Immature natural killer cell (primary cell): Measurements from ENCODE around the gene LRRC56. TPM values are rescaled to one million over a fixed set of nuclear protein-coding genes. Genes with fewer than 3 reads are reported as not detected.

Experiments
- DNase-seq, 3 donors: peaks; one replicate each; pipeline ENCODE4 v3.0.0; 2022; ENCODE audit warnings: mixed read lengths in 1 of 3
- H3K27ac Mint-ChIP-seq, 6 donors: one replicate each; pipeline ENCODE4 v1.8.0; 2020; ENCODE audit warnings: mixed read lengths in 6 of 6, mild to moderate bottlenecking in 5 of 6, inconsistent platforms in 4 of 6, moderate library complexity in 3 of 6
- H3K27me3 Mint-ChIP-seq, 3 donors: one replicate each; pipeline ENCODE4 v1.8.0; 2020 to 2021; ENCODE audit warnings: low read depth in 3 of 3, mild to moderate bottlenecking in 3 of 3, mixed read lengths in 3 of 3, moderate library complexity in 3 of 3, inconsistent platforms in 1 of 3
- H3K36me3 Mint-ChIP-seq, 3 donors: one replicate each; pipeline ENCODE4 v1.8.0; 2020; ENCODE audit warnings: mixed read lengths in 3 of 3, inconsistent platforms in 2 of 3, mild to moderate bottlenecking in 2 of 3
- H3K4me1 Mint-ChIP-seq, 2 donors: one replicate each; pipeline ENCODE4 v1.8.0; 2020; ENCODE audit warnings: inconsistent platforms in 2 of 2, mild to moderate bottlenecking in 2 of 2, mixed read lengths in 2 of 2, moderate library complexity in 1 of 2
- H3K4me3 Mint-ChIP-seq, 5 donors: one replicate each; pipeline ENCODE4 v1.8.0; 2020; ENCODE audit warnings: mild to moderate bottlenecking in 5 of 5, mixed read lengths in 5 of 5, inconsistent platforms in 3 of 5, moderate library complexity in 3 of 5
- H3K9me3 Mint-ChIP-seq, 6 donors: one replicate each; pipeline ENCODE4 v1.8.0; 2020; ENCODE audit warnings: mild to moderate bottlenecking in 6 of 6, mixed read lengths in 6 of 6, inconsistent platforms in 4 of 6, moderate library complexity in 3 of 6
- polyA plus RNA-seq, 3 donors: library from polyadenylated mRNA; unstranded; fragments of 300-500 nt; fragmentation: Illumina TruSeq; gene quantifications; one replicate each; pipeline ENCODE4 v1.2.3, GENCODE V29; 2021

Gene LRRC56
- polyA plus RNA-seq, 3 donors from 2014 or later, result 0.27 to 0.89 TPM; not detected in 1

DNA sequence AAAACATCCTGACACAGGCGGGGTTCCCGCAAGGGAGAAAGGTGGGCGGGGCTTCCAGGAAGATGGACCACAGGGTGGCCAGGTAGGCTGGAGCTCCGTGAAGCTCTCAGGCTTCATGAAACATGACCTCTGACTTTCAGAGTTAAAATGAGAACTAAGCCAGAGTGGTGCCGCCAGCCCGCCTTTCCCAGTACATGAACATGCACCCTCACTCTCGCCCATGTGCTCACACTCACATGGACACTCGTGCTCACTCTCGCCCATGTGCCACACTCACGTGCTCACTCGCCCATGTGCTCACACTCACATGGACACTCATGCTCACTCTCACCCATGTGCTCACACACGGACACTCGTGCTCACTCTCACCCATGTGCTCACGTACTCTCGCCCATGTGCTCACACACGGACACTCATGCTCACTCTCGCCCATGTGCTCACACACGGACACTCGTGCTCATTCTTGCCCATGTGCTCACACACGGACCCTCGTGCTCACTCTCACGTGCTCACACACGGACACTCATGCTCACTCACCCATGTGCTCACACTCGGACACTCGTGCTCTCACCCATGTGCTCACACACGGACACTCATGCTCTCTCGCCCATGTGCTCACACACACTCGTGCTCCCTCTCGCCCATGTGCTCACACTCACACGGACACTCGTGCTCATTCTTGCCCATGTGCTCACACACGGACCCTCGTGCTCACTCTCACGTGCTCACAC lies 40.3 kb upstream of the LRRC56 start:
- H3K36me3 Mint-ChIP-seq, result peaks cover 12 to 20% (median 14%) of the 10 kb centered on the region in 3 donors
- H3K9me3 Mint-ChIP-seq, result peaks cover 0 to 2% (median 0%) of the 10 kb centered on the region in 6 donors
- H3K4me1 Mint-ChIP-seq, result no peaks in the 10 kb centered on the region
- peak overlapping the region in 5 of 6 donors; percentile 52 to 81 (median 66) for H3K27ac Mint-ChIP-seq
- no peak overlapping the region for H3K4me3 Mint-ChIP-seq
- H3K27me3 Mint-ChIP-seq, result peaks cover 5 to 13% (median 10%) of the 10 kb centered on the region in 3 donors
- no peak for DNase-seq

DNA sequence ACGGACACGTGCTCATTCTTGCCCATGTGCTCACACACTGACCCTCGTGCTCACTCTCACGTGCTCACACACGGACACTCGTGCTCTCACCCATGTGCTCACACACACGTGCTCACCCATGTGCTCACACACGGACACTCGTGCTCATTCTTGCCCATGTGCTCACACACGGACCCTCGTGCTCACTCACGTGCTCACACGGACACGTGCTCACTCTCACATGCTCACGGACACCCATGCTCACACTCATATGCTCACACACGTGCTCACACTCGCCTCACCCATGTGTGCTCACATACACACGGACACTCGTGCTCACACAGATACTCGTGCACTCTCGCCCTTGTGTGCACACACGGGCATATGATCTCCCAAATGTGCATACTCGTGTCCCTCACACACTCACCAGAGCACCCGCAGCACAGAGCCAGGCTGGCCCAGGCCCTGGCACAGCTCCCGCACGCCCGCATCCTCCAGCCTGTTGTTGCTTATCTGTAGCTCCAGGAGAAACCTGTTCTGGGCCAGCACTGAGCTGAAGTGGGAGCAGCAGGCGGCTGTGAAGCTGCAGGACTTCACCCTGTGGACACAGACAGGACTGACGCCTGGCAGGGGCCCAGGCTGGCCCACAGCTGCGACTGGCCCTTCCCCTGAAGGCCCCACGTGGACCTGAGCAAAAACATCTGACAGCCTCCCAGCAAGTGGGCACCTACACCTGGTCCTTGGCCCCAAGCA lies 39.6 kb upstream of the LRRC56 start:
- Mint-ChIP-seq H3K9me3 (peaks cover 0 to 2% (median 0%) of the 10 kb centered on the region in 6 donors), H3K27ac (peak overlapping the region in 4 of 6 donors; percentile 57 to 81 (median 68)), H3K27me3 (peaks cover 5 to 13% (median 10%) of the 10 kb centered on the region in 3 donors), H3K4me3 (no peak overlapping the region), H3K36me3 (peaks cover 12 to 20% (median 14%) of the 10 kb centered on the region in 3 donors), H3K4me1 (no peaks in the 10 kb centered on the region)
- DNase-seq, result no peak

DNA sequence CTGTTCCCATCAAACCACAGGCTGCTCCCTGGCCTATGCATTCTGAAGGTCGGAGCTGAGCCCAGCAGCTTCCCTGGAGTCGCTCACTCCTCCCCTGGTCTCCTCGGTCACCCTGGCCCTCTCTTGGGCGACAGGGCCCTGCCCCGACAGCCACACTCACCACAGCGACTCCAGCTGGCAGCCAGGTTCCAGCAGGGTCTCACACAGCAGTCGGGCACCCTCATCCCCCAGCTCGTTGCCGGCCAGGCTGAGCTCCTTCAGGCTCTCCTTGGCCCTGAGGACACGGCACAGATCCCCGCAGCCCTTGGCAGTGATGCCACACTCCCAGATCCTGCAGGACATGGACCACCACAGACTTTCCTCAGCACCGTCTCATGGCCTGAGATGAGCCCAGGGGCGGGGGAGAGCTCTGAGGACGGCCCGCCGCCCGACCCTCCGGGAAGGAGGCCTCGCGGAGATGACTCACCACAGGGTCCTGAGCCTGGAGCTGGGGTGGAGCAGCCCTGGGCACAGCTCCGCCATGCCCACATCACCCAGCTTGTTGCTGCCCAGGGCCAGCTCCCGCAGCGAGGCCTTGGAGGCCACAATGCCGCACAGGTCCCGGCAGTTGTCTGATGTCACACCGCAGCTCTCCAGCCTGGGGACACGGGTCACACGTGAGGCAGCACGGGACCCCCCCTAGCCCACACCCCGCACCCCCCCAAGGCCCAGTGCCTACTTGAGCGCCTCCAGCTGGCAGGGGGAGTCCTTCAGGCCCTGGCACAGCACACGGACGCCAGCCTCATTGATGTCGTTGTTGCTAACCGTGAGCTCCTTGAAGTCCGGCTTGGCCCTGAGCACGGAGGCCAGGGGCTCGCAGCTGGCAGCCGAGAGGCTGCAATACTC lies 38.8 kb upstream of the LRRC56 start:
- H3K27ac Mint-ChIP-seq, result no peak overlapping the region
- no peak for DNase-seq
- no peak overlapping the region for H3K4me3 Mint-ChIP-seq
- H3K4me1 Mint-ChIP-seq, result no peaks in the 10 kb centered on the region
- peaks cover 12 to 20% (median 14%) of the 10 kb centered on the region in 3 donors for H3K36me3 Mint-ChIP-seq
- peaks cover 0 to 2% (median 0%) of the 10 kb centered on the region in 6 donors for H3K9me3 Mint-ChIP-seq
- peaks cover 5 to 13% (median 12%) of the 10 kb centered on the region in 3 donors for H3K27me3 Mint-ChIP-seq

GRCh38 chr11:499201-500076 lies 37.9 kb upstream of the LRRC56 start:
- peaks cover 0 to 1% of the 10 kb centered on the region in 2 donors for H3K4me1 Mint-ChIP-seq
- no peak for DNase-seq
- H3K36me3 Mint-ChIP-seq, result peaks cover 12 to 20% (median 14%) of the 10 kb centered on the region in 3 donors
- H3K9me3 Mint-ChIP-seq, result peaks cover 0 to 2% (median 0%) of the 10 kb centered on the region in 6 donors
- H3K27ac Mint-ChIP-seq, result no peak overlapping the region
- peaks cover 5 to 13% (median 10%) of the 10 kb centered on the region in 3 donors for H3K27me3 Mint-ChIP-seq
- no peak overlapping the region for H3K4me3 Mint-ChIP-seq

GRCh38 chr11:501001-501682 lies 36.2 kb upstream of the LRRC56 start:
- H3K4me3 Mint-ChIP-seq, result no peak overlapping the region
- DNase-seq, result no peak
- peak overlapping the region in 1 of 6 donors; percentile 50 for H3K27ac Mint-ChIP-seq
- H3K36me3 Mint-ChIP-seq, result peaks cover 8 to 12% (median 10%) of the 10 kb centered on the region in 3 donors
- H3K9me3 Mint-ChIP-seq, result peaks cover 0 to 2% (median 0%) of the 10 kb centered on the region in 6 donors
- peaks cover 7 to 16% (median 9%) of the 10 kb centered on the region in 3 donors for H3K27me3 Mint-ChIP-seq
- H3K4me1 Mint-ChIP-seq, result peaks cover 13 to 16% of the 10 kb centered on the region in 2 donors

GRCh38 chr11:501683-502287 lies 35.5 kb upstream of the LRRC56 start:
- Mint-ChIP-seq H3K27ac (peak overlapping the region in 2 of 6 donors; percentile 46 to 49), H3K9me3 (no peaks in the 10 kb centered on the region), H3K36me3 (peaks cover 8 to 12% (median 10%) of the 10 kb centered on the region in 3 donors), H3K27me3 (peaks cover 8 to 22% (median 13%) of the 10 kb centered on the region in 3 donors), H3K4me3 (no peak overlapping the region), H3K4me1 (peaks cover 19% of the 10 kb centered on the region in 2 donors)
- DNase-seq, result no peak

- Mint-ChIP-seq H3K27me3 (peaks cover 8 to 18% (median 8%) of the 10 kb centered on the region in 3 donors), H3K4me1 (peaks cover 19% of the 10 kb centered on the region in 2 donors), H3K9me3 (no peaks in the 10 kb centered on the region), H3K27ac (no peak overlapping the region), H3K4me3 (no peak overlapping the region), H3K36me3 (peaks cover 2 to 4% (median 3%) of the 10 kb centered on the region in 3 donors)
- DNase-seq, result no peak
These were observed 34.8 kb upstream of the LRRC56 start for GRCh38 chr11:502288-503178.

DNA sequence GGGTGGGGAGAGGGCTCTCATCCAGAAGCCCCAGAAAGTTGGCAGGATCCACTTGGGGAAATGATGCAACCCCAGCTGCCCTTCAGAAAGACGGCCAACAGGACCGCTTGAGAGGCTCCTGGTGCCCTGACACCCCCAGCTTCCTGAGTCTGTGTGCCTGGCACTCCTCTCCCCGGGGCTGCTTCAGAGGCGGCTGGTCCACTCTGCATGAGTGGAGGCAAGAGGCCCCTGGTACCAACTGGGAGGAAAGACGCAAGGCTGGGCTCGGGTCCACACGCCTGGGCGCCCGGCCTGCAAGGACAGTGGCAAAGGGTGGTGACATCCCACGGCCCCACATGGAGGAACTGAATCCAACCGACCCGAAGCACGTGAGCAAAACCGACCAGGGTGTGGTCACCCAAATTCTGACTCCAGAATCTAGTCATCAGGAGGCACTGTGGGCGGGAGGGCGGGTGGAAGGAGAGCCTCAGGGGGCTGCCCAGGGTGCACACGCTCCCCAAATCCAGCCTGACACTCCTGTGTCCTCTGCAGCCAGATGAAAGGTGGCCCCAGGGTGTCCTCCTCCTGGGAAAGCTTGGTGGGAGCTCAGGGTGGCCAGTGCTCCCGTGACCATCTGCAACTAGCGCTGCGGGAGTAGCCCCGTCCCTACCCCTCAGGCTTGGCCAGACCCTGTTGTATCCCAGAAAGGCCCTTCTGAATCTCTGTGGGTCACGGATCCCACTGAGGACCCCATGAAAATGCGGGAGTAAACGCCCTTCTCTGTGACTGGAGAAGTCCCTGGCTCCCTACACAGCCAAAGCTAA lies 33.9 kb upstream of the LRRC56 start:
- no peaks in the 10 kb centered on the region for H3K9me3 Mint-ChIP-seq
- H3K4me1 Mint-ChIP-seq, result peaks cover 19 to 23% of the 10 kb centered on the region in 2 donors
- H3K4me3 Mint-ChIP-seq, result no peak overlapping the region
- H3K36me3 Mint-ChIP-seq, result no peaks in the 10 kb centered on the region
- no peak for DNase-seq
- peak overlapping the region in 1 of 6 donors; percentile 17 for H3K27ac Mint-ChIP-seq
- H3K27me3 Mint-ChIP-seq, result peaks cover 6 to 15% (median 8%) of the 10 kb centered on the region in 3 donors

DNA sequence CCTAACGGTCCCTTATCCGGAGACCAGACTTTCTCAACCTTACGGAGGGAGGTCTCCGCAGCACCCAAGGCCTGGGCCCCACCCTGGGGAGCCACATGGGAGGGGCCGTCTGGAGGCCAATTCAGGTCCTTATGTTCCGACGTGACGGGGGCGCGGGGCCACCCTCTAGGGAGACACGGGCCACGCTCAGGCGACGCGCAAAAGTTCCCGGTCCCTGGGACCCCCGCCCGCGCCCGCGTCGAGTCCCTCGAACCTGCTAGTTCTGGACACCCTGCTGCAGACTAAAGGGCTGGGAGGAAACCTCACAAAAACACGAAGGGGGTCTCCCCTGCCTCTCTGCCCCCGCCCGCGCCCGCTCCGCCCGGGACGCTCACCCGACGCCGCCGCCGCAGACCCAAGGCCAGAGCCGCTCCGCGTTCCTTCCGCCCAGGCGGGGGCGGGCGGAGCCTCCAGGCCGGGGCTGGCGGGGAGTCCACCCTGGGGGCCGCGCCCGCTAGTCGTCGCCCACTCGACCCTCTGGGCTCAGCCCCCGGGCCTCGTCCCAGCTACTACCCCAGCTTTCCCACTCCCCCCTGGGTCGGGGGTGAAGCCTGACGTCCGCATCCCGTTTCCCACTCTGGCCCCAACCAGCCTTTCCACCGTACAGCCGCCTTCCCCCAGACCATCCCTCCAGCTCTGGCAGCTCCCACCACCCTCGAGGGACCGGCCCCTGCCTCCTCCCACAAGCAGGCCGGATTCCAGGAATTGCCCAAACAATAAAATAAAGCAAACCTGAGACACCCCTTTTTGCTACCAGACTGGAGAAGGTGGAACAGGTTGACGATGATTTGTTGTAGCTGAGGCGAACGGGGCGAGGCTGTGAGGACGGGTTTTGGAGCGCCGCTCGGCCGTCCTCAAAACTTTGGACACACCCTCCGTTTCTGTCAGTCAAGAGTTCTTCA lies 33.0 kb upstream of the LRRC56 start:
- H3K27me3 Mint-ChIP-seq, result peaks cover 6 to 12% (median 8%) of the 10 kb centered on the region in 3 donors
- H3K36me3 Mint-ChIP-seq, result no peaks in the 10 kb centered on the region
- no peaks in the 10 kb centered on the region for H3K9me3 Mint-ChIP-seq
- peaks cover 19 to 23% of the 10 kb centered on the region in 2 donors for H3K4me1 Mint-ChIP-seq
- H3K4me3 Mint-ChIP-seq, result peak overlapping the region in 4 of 5 donors; percentile 17 to 62 (median 52)
- peak overlapping the region in 4 of 6 donors; percentile 55 to 100 (median 84) for H3K27ac Mint-ChIP-seq
- no peak for DNase-seq

DNA sequence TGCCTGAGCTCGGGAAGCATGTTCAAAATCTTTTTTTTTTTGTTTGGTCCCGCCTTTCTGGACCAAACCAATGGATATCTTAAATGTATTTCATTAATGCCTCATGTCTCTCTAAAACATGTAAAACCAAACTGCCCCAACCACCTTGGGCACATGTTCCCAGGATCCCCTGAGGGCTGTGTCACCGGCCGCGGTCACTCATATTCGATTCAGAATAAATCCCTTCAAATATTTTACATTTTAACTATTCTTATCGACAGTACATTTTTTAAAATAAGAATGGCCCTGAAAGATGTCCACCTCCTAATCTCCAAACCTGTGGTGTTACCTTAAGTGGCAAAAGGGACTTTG lies 32.4 kb upstream of the LRRC56 start:
- Mint-ChIP-seq H3K4me1 (peaks cover 19 to 23% of the 10 kb centered on the region in 2 donors), H3K27ac (peak overlapping the region; percentile 53 to 100 (median 80)), H3K27me3 (peaks cover 6 to 11% (median 8%) of the 10 kb centered on the region in 3 donors), H3K4me3 (peak overlapping the region; percentile 17 to 62 (median 49)), H3K9me3 (no peaks in the 10 kb centered on the region), H3K36me3 (peaks cover 0 to 3% (median 3%) of the 10 kb centered on the region in 3 donors)
- DNase-seq, result no peak
